CD4-positive, alpha-beta memory T cell (primary cell): ENCODE data around the gene PI3. TPM values are rescaled to one million over a fixed set of nuclear protein-coding genes. Genes with fewer than 3 reads are reported as not detected.
"Not testable (repeated sequence)": the region's sequence is repeated elsewhere in the genome, so short reads cannot be mapped to it uniquely, and the experiment has no call there.

Experiments
- CTCF ChIA-PET: fragments of 350-600 bp; sonication (Branson Sonifier 250); formaldehyde crosslinking; loops from one replicate; lab custom pipeline; 2021; ENCODE audit warnings: inconsistent platforms; ENCODE audit not compliant: partially characterized antibody; lab: Charles Lee
- POLR2A ChIA-PET: fragments of 350-600 bp; sonication (Branson Sonifier 250); formaldehyde crosslinking; loops from one replicate; lab custom pipeline; 2021; ENCODE audit not compliant: partially characterized antibody; lab: Charles Lee
- DNase-seq, 5 donors: peaks; one replicate each; pipeline versions ENCODE4 v3.0.0 to v3.0.0-alpha.2; 2020 to 2022; ENCODE audit warnings: mixed read lengths in 1 of 5
- H3K27ac ChIP-seq: one replicate; pipeline ENCODE4 v1.7.0; 2013; ENCODE audit warnings: low read depth, low read length
- H3K27me3 ChIP-seq: 2 replicates; pipeline ENCODE4 v1.7.0; 2013; ENCODE audit warnings: mild to moderate bottlenecking, low read length, moderate library complexity; ENCODE audit not compliant: insufficient read depth
- H3K36me3 ChIP-seq: 2 replicates; pipeline ENCODE4 v1.7.0; 2013; ENCODE audit warnings: mild to moderate bottlenecking, low read length, moderate library complexity; ENCODE audit not compliant: insufficient read depth
- H3K4me1 ChIP-seq: 2 replicates; pipeline ENCODE4 v1.7.0; 2013; ENCODE audit warnings: mild to moderate bottlenecking, low read length, moderate library complexity; ENCODE audit not compliant: insufficient read depth
- H3K4me3 ChIP-seq, 2 donors: one replicate each; pipeline ENCODE4 v1.7.0; 2013; ENCODE audit warnings: low read length in 2 of 2, mild to moderate bottlenecking in 1 of 2
- H3K9me3 ChIP-seq, 2 donors: one replicate each; pipeline ENCODE4 v1.7.0; 2013; ENCODE audit warnings: low read length in 2 of 2, control low read depth in 1 of 2; ENCODE audit not compliant: control insufficient read depth in 1 of 2
- H3K27ac Mint-ChIP-seq, 7 donors: one replicate each; pipeline ENCODE4 v1.8.0; 2020 to 2021; ENCODE audit warnings: mixed read lengths in 7 of 7, mild to moderate bottlenecking in 6 of 7, inconsistent platforms in 3 of 7, moderate library complexity in 3 of 7
- H3K27me3 Mint-ChIP-seq, 2 donors: one replicate each; pipeline ENCODE4 v1.8.0; 2020 to 2021; ENCODE audit warnings: mixed read lengths in 2 of 2
- H3K36me3 Mint-ChIP-seq, 2 donors: one replicate each; pipeline ENCODE4 v1.8.0; 2020 to 2021; ENCODE audit warnings: mixed read lengths in 2 of 2, inconsistent platforms in 1 of 2, mild to moderate bottlenecking in 1 of 2
- H3K4me1 Mint-ChIP-seq, 4 donors: one replicate each; pipeline ENCODE4 v1.8.0; 2020 to 2021; ENCODE audit warnings: mixed read lengths in 4 of 4, mild to moderate bottlenecking in 1 of 4
- H3K4me3 Mint-ChIP-seq, 8 donors: one replicate each; pipeline ENCODE4 v1.8.0; 2020 to 2021; ENCODE audit warnings: mixed read lengths in 8 of 8, mild to moderate bottlenecking in 7 of 8, moderate library complexity in 6 of 8, inconsistent platforms in 3 of 8
- H3K9me3 Mint-ChIP-seq, 8 donors: one replicate each; pipeline ENCODE4 v1.8.0; 2020 to 2021; ENCODE audit warnings: mixed read lengths in 8 of 8, mild to moderate bottlenecking in 5 of 8, inconsistent platforms in 3 of 8, moderate library complexity in 1 of 8
- intact Hi-C: fragments of 100-400 bp; cut with micrococcal nuclease; formaldehyde crosslinking; loops from one replicate; pipeline ENCODE4 v1.15.1; 2023
- polyA plus RNA-seq, 2 donors: library from polyadenylated mRNA; unstranded; fragments of 300-500 nt; fragmentation: Illumina TruSeq; gene quantifications; one replicate each; pipeline ENCODE4 v1.2.3, GENCODE V29; 2021
- total RNA-seq, 2 experiments: library from RNA; stranded (reverse); gene quantifications; one replicate each; pipeline ENCODE4 v1.2.3, GENCODE V29; 2021

PI3 gene
- total and polyA plus RNA-seq, 4 experiments from 2014 or later = not detected

GRCh38 chr20:45152405-45152804, 22.3 kb upstream of the PI3 start:
- no peak for DNase-seq

GRCh38 chr20:45153147-45153546, 21.6 kb upstream of the PI3 start:
- no peak for DNase-seq
- Histone ChIP-seq H3K9me3 (no peaks in the 10 kb centered on the region), H3K27ac (no peak overlapping the region), H3K36me3 (no peaks in the 10 kb centered on the region), H3K4me1 (no peaks in the 10 kb centered on the region), H3K27me3 (peaks cover 7% of the 10 kb centered on the region), H3K4me3 (no peak overlapping the region)
- Mint-ChIP-seq H3K27ac (no peak overlapping the region), H3K9me3 (peaks cover 0 to 19% (median 16%) of the 10 kb centered on the region in 8 donors), H3K4me1 (no peaks in the 10 kb centered on the region), H3K4me3 (no peak overlapping the region), H3K36me3 (peaks cover 0 to 4% of the 10 kb centered on the region in 2 donors), H3K27me3 (peaks cover 27 to 34% of the 10 kb centered on the region in 2 donors)
- intact Hi-C loops = no loop called here
- ChIA-PET POLR2A (no interaction called here), CTCF (no interaction called here)

More at GRCh38 chr20:45152405-45152804, 22.3 kb upstream of the PI3 start:
- H3K4me3 Mint-ChIP-seq = no peak overlapping the region
- Histone ChIP-seq H3K36me3 (no peaks in the 10 kb centered on the region), H3K27me3 (peaks cover 3% of the 10 kb centered on the region), H3K4me1 (no peaks in the 10 kb centered on the region), H3K9me3 (no peaks in the 10 kb centered on the region), H3K4me3 (no peak overlapping the region), H3K27ac (no peak overlapping the region)
- peaks cover 0 to 15% (median 12%) of the 10 kb centered on the region in 8 donors for H3K9me3 Mint-ChIP-seq
- intact Hi-C loops = no loop called here
- no peak overlapping the region for H3K27ac Mint-ChIP-seq
- no peaks in the 10 kb centered on the region for H3K4me1 Mint-ChIP-seq
- peaks cover 0 to 4% of the 10 kb centered on the region in 2 donors for H3K36me3 Mint-ChIP-seq
- peaks cover 28 to 33% of the 10 kb centered on the region in 2 donors for H3K27me3 Mint-ChIP-seq
- POLR2A ChIA-PET = no interaction called here
- CTCF ChIA-PET = no interaction called here

GRCh38 chr20:45153752-45154151, 20.9 kb upstream of the PI3 start:
- H3K36me3 ChIP-seq = no peaks in the 10 kb centered on the region
- no peaks in the 10 kb centered on the region for H3K9me3 ChIP-seq
- H3K27me3 Mint-ChIP-seq = peaks cover 26 to 35% of the 10 kb centered on the region in 2 donors
- H3K27me3 ChIP-seq = peaks cover 7% of the 10 kb centered on the region
- H3K4me3 Mint-ChIP-seq = no peak overlapping the region
- ChIA-PET CTCF (no interaction called here), POLR2A (no interaction called here)
- no peak overlapping the region for H3K4me3 ChIP-seq
- H3K27ac Mint-ChIP-seq = no peak overlapping the region
- no peaks in the 10 kb centered on the region for H3K4me1 ChIP-seq
- H3K9me3 Mint-ChIP-seq = peaks cover 3 to 26% (median 22%) of the 10 kb centered on the region in 8 donors
- intact Hi-C loops = no loop called here
- no peaks in the 10 kb centered on the region for H3K4me1 Mint-ChIP-seq
- no peak for DNase-seq
- H3K27ac ChIP-seq = no peak overlapping the region
- H3K36me3 Mint-ChIP-seq = peaks cover 0 to 10% of the 10 kb centered on the region in 2 donors

GRCh38 chr20:45154183-45154582, 20.5 kb upstream of the PI3 start:
- Mint-ChIP-seq H3K4me3 (no peak overlapping the region), H3K36me3 (peaks cover 2 to 14% of the 10 kb centered on the region in 2 donors), H3K27me3 (peaks cover 25 to 37% of the 10 kb centered on the region in 2 donors), H3K4me1 (no peaks in the 10 kb centered on the region), H3K27ac (no peak overlapping the region), H3K9me3 (peaks cover 3 to 30% (median 26%) of the 10 kb centered on the region in 8 donors)
- ChIA-PET POLR2A (no interaction called here), CTCF (no interaction called here)
- intact Hi-C loops = no loop called here
- DNase-seq = no peak
- Histone ChIP-seq H3K27ac (no peak overlapping the region), H3K36me3 (no peaks in the 10 kb centered on the region), H3K9me3 (no peaks in the 10 kb centered on the region), H3K4me1 (no peaks in the 10 kb centered on the region), H3K27me3 (peaks cover 7% of the 10 kb centered on the region), H3K4me3 (no peak overlapping the region)

- H3K4me1 ChIP-seq, H3K9me3 ChIP-seq, intact Hi-C loops, H3K27ac Mint-ChIP-seq, H3K36me3 ChIP-seq, H3K27me3 ChIP-seq, H3K4me3 ChIP-seq, H3K4me1 Mint-ChIP-seq, POLR2A ChIA-PET, CTCF ChIA-PET, H3K27ac ChIP-seq, DNase-seq, H3K4me3 Mint-ChIP-seq: not testable (repeated sequence)
- Mint-ChIP-seq H3K27me3 (peaks cover 25 to 35% of the 10 kb centered on the region in 2 donors), H3K36me3 (peaks cover 2 to 16% of the 10 kb centered on the region in 2 donors), H3K9me3 (peaks cover 3 to 35% (median 31%) of the 10 kb centered on the region in 8 donors)
These were observed 19.9 kb upstream of the PI3 start for GRCh38 chr20:45154794-45155193.

GRCh38 chr20:45156713-45157112, 18.0 kb upstream of the PI3 start:
- no peaks in the 10 kb centered on the region for H3K4me1 ChIP-seq
- no peak for DNase-seq
- no peaks in the 10 kb centered on the region for H3K9me3 ChIP-seq
- H3K27me3 ChIP-seq = peaks cover 11% of the 10 kb centered on the region
- no peaks in the 10 kb centered on the region for H3K36me3 ChIP-seq
- H3K9me3 Mint-ChIP-seq = peaks cover 3 to 49% (median 43%) of the 10 kb centered on the region in 8 donors
- H3K27me3 Mint-ChIP-seq = peaks cover 30 to 36% of the 10 kb centered on the region in 2 donors
- intact Hi-C loops = no loop called here
- no peak overlapping the region for H3K4me3 Mint-ChIP-seq
- no peak overlapping the region for H3K4me3 ChIP-seq
- H3K27ac Mint-ChIP-seq = no peak overlapping the region
- CTCF ChIA-PET = no interaction called here
- H3K27ac ChIP-seq = no peak overlapping the region
- H3K4me1 Mint-ChIP-seq = no peaks in the 10 kb centered on the region
- H3K36me3 Mint-ChIP-seq = peaks cover 3 to 16% of the 10 kb centered on the region in 2 donors
- POLR2A ChIA-PET = no interaction called here

GRCh38 chr20:45157962-45158361, 16.7 kb upstream of the PI3 start:
- ChIA-PET CTCF (no interaction called here), POLR2A (no interaction called here)
- H3K4me3 Mint-ChIP-seq = no peak overlapping the region
- no peaks in the 10 kb centered on the region for H3K9me3 ChIP-seq
- peaks cover 5 to 16% of the 10 kb centered on the region in 2 donors for H3K36me3 Mint-ChIP-seq
- DNase-seq = no peak
- peaks cover 36 to 39% of the 10 kb centered on the region in 2 donors for H3K27me3 Mint-ChIP-seq
- peaks cover 11% of the 10 kb centered on the region for H3K27me3 ChIP-seq
- no peaks in the 10 kb centered on the region for H3K4me1 ChIP-seq
- H3K4me3 ChIP-seq = no peak overlapping the region
- H3K4me1 Mint-ChIP-seq = no peaks in the 10 kb centered on the region
- H3K36me3 ChIP-seq = no peaks in the 10 kb centered on the region
- H3K27ac Mint-ChIP-seq = no peak overlapping the region
- peaks cover 7 to 62% (median 55%) of the 10 kb centered on the region in 8 donors for H3K9me3 Mint-ChIP-seq
- intact Hi-C loops = no loop called here
- H3K27ac ChIP-seq = no peak overlapping the region
